NT2/D1 (cell line): ENCODE measurements around the gene UBE2Q2.

ENCODE experiments used
- SUZ12 ChIP-seq: IDR thresholded peaks from 2 replicates; pipeline ENCODE4 v1.6.1; 2011; ENCODE audit not compliant: insufficient read length, insufficient read depth; ENCODE audit errors: extremely low read depth
- ZNF274 ChIP-seq: IDR thresholded peaks from 2 replicates; pipeline ENCODE4 v1.6.1; 2011; ENCODE audit warnings: mild to moderate bottlenecking, low read depth, low read length

DNA sequence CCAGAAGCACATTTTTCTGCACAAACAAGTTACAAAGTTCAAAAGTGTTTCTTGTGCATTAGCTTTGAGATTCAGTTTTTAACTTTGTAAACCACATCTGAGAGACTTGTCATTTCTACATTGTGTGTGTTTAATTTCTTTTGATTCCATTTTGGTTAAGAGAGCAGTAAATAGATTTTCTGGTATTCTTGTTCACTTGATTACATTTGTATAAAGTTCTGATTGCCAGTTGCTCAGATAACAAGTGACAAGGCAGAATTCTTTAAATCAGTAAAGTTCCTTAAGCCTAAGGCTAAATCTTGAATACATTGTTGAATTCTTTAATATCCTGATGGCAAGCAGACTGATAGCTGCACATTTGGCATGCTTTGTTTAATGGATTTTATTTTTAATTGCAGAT, 57.3 kb downstream of the UBE2Q2 start:
- no peak for TF ChIP-seq SUZ12
- no peak for TF ChIP-seq ZNF274
